Measurements from ENCODE around the gene CMTM6. TPM values are rescaled to one million over a fixed set of nuclear protein-coding genes. Genes with fewer than 3 reads are reported as not detected.
A peak's percentile ranks its signal among the peaks of the same experiment; 100 is the strongest.

Gene CMTM6
- total and polyA plus RNA-seq, 2 of the 8 experiments (the other 6 are each of a cell fraction or from before 2014, with no cell fraction given): 24.0 to 51.5 TPM

GRCh38 chr3:32502118-32502945 lies at the start of gene CMTM6 (continued):
- TF ChIP-seq CHD7 (IDR thresholded peaks at IDR 0.05; ENCODE audit: insufficient replicate concordance, low read length) (no peak), GTF2F1 (IDR thresholded peaks at IDR 0.05; ENCODE audit: borderline replicate concordance, low read depth, low read length) (no peak), SIN3A (conservative IDR thresholded peaks at IDR 0.05 in 1 of 2, IDR thresholded peaks at IDR 0.05 in 1 of 2; ENCODE audit: low read depth in 1 of 2, low read length in 2 of 2) (peak; percentile 59 to 78; a peak in 2 of 4 replicates), ASH2L (IDR thresholded peaks at IDR 0.05; ENCODE audit: low read length) (peak; percentile 85), POLR2A (IDR thresholded peaks at IDR 0.05; ENCODE audit: control extremely low read depth in 1 of 2, low read depth in 2 of 2, low read length in 2 of 2) (peak in 1 of 2 experiments; percentile 76; a peak in 2 of 3 replicates), RBBP5 (IDR thresholded peaks at IDR 0.05; ENCODE audit: borderline replicate concordance, low read depth, low read length) (peak; percentile 40; the same call in 1 of the 2 replicates), KDM4A (IDR thresholded peaks at IDR 0.05; ENCODE audit: low read depth, low read length, severe bottlenecking) (peak; percentile 79), TAF1 (IDR thresholded peaks at IDR 0.05; ENCODE audit: low read depth, low read length) (peak; percentile 70), CREB1 (IDR thresholded peaks at IDR 0.05) (no peak), EP300 (IDR thresholded peaks at IDR 0.05; ENCODE audit: borderline replicate concordance in 1 of 2, low read depth in 2 of 2, low read length in 2 of 2) (no peak)

Data from H1 (cell line).